Measurements from ENCODE around the gene LYZL6.

LYZL6 gene, protein sequence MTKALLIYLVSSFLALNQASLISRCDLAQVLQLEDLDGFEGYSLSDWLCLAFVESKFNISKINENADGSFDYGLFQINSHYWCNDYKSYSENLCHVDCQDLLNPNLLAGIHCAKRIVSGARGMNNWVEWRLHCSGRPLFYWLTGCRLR

DNA sequence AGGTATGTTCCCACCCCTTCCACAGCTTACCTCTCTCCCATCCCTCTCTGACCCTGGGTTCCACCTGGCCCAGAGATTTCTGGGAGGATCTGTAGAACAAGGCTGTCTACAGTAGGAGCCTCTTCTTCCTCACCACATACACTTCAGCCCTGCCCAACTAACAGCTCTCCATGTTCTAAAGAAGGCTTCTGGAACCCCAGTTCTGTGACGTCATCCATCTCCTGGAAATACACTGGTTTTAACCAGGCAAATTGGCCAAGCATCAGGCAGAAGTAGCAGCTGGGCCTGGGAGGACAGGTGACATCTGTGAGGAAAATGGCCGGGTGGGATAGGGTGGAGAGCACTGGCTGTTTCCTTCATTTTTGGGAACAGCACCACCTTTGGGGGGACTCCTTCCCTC lies at the start of gene LYZL6:
Gene LYZL6 (minus strand): TSS at position 177 of the 400 bp plus-strand sequence. CDS start 4,357 bp downstream, outside the sequence.
- DNase-seq, result no peak

DNA sequence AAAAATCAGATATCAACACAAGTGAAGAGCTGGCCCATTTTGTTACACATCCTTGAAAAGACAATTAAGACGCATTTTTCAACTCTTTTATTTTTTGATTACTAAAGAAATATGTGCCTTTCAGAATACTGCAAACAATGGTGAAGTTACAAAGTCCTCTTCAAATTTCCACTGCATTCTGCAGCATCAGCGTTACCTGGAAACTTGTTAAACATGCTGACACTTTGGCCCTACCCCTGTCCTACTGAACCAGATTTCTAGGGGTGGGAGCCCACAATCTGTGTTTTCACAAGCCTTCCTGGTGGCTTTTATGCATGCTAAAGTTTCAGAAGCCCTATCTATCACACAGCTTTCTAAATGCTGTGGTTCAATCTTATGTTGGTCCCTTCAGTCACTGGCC lies 47.6 kb upstream of the LYZL6 start:
- no peak for DNase-seq

DNA sequence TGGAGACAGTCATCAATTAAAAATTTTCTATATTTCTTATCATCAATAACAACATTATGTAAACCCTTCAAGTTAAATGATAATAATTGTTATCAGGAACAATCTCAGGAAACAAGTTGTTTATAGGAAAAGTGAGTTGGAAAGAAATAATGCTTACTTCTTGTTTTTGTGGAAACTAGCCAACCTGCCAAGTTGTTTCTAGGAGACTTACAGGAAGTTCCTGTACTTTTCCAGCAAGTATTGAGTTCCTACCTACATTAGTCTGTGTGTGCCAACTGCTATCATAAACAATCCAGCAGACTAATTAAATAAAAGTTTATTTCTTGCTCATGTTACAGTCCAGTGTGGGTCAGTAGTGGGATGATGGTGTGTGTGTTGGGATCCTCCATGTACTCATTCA lies 44.7 kb upstream of the LYZL6 start:
- DNase-seq, result no peak

DNA sequence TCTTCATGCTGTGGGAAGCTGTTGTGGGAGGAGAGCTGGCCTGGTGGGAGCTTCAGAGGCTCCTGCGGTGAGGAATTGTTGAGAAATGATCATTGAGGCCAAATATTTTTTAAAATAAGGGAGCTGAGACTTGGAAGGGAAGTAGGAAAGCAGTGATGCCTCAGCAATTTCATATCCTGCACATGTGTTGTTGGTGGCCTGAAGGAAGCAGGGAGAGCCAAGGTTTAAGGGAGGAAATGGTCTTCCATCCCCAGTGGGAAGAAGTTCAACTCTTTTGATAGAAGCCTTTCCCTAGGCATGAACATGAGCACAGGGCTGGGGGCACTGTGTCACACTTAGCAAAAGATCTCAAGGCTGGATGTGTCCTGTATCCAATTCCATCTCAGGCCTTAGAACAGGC lies 43.1 kb upstream of the LYZL6 start, which contains the start of gene CCL14:
Gene CCL14 (minus strand): TSS at position 87 of the 400 bp plus-strand sequence. CDS start 80 bp downstream, at position 7.
- DNase-seq, result no peak

DNA sequence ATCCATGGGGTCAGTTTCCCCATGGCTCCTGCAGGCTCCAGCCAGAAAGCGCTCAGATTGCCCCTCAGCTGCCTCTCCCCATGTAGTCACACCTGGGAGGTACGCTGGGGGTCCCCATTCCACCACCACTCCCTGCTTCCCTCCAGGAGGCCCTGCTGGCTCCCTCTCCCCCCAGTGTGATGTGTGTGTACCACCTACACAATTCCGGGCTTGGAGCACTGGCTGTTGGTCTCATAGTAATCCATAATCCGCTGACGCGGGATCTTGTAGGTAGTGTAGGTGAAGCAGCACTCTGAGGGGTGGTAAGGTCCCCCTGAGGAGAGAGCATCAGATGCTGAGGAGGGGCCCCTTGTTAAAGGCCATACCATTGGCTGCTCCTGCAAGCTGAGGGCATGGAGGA lies 40.6 kb upstream of the LYZL6 start:
- DNase-seq, result no peak

DNA sequence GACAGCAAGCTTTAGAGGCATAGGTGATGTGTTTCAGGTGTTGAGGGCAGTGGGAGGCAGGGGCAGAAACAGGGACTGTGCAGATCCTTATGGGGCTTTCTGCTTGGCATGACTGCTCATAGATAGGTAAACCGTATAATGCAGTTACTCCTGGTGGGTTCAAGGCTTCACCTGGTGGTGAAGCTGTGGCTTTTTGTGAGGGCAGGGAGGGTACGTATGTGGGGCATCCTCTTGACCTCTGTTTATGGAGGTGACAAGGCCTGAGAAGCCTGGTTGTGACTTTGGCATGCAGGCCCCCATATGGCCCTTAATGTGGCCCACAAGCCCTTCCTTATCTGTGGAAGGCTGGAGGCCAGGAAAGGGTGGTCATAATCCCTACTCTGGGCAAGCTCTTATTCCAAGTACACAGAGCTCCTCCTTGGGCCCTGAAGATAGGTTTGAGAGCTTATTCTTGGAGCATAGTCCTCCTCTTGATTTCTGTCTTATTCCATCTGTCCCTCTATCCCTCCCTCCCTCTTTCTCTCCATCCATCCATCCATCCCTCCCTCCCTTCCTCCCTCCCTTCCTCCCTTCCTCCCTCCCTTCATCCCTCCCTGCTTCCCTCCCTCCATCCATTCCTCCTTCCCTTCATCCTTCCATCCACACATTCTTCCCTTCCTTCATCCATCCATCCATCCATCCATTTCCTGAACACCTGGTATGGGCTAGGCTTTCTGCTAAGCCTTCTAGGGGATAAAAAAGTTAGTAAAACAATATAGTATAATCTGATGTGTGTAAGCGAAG lies 39.1 kb upstream of the LYZL6 start:
- no peak for DNase-seq

DNA sequence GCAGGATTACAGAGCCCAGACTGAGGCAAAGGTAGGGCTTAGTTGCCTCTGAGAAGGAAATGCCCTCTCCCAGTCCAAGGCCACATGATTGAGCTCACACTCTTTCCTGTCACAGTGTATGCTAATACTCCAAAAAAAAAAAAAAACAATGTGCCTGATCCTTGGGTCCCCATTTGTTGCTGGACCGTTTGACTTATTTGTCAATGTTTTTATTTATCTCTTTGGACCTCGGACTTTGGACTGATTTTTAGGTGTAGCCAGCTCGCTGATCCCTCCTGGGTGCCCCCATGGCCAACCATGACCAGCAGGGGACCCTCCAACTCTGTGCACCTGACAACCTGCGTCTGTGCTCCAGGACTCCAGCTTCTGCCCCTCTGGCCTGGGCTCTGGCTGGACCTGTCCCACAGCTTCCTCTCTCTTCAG lies 38.4 kb upstream of the LYZL6 start:
- DNase-seq, result no peak

DNA sequence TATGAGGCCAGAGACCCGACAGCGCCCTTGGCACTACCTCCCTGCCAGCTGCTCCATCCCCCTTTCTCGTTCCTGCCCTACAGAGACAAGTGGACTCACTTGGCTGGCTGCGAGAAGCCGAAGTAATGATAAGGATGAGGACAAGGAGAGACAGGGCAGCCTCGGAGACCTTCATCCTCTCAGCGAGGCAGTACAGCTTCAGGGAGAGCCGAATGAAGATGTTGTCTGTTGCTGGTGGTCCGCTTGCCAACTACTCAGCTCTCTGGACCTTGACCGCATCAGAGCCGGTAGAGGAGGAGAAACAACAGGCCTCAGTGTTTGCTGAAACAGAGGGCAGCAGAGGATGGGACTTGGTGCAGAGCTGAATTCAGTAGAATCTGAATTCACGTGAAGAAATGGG lies 37.7 kb upstream of the LYZL6 start, which contains the start of gene CCL16:
Gene CCL16 (minus strand): TSS at position 252 of the 400 bp plus-strand sequence. CDS start 77 bp downstream, at position 175.
- DNase-seq, result no peak

DNA sequence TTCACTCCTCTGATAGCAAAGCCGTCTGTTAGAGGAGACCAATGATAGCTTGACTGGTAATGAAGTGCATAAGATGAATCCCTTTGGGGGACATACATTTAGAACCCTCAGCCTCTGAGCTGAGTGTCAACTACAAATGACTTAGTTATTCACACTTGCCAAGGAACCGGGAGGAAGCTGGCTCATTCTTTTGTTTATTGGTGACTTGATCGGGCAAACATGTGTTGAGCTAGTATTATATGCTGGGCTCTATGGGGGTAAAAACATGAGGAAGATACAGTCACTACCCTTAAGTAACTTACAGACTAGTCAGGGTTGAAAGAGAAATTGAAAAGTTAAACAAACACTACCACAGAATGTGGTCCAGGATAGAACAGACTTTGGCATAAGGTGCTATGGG lies 34.8 kb upstream of the LYZL6 start:
- no peak for DNase-seq

DNA sequence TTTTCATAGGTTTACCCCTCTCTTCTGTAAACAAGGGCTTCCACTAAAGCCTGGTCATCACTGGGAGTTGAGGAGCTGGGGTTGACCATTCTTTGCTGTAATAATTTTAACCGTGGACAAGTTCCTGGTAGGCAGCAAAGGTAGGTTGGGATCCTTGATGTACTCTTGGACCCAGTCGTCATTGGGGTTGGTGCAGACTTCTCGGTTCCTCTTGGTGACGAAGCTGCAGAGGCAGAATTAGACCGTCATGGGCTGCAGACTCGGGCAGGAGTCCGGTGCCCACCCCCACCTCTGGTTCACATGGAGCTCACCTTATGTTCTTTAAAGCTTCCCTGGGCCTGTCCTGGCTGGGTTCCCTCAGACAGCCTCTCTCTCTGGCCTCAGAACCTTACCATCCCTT lies 34.0 kb upstream of the LYZL6 start:
- no peak for DNase-seq

DNA sequence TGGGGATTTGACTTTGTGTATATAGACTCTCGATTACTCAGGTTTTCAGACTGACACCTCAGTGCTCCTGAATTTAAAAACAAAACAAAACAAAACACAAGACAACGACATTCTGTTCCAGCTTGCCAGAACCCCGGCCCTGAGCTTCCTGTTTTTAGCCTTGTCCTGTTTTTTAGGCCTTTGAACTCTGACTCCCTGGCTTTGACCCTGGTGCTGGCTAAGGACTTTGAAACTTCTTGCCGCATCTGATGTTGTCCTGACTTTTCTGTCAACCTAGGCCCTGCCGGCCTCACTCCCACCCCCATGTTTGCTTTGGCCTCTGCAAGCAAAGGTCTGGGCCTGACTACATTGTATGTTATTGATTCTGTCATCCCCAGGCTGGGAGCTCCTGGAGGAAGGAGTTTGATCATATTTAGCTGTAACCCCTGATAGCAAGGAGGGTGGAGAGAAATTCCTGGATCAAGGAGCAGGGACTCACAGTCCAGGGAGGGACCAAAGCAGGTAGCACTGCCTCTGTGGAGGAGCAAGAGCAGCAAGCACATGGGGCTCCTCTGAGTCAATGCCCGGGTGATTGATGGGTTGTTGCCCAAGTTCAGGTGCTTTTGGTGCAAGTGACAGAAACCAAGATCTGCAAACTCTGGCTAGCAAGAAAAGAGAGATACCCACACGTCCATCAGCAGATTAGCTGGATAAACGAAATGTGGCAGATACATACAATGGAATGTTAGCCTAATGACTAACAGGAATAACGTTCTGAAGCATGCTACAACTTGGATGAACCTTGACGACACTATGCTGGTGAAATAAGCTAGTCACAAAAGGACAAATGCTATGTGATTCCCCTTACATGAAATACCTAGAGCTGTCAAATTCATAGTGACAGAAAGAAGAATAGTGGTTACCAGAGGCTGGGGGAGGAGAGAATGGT lies 30.1 kb upstream of the LYZL6 start:
- no peak for DNase-seq

DNA sequence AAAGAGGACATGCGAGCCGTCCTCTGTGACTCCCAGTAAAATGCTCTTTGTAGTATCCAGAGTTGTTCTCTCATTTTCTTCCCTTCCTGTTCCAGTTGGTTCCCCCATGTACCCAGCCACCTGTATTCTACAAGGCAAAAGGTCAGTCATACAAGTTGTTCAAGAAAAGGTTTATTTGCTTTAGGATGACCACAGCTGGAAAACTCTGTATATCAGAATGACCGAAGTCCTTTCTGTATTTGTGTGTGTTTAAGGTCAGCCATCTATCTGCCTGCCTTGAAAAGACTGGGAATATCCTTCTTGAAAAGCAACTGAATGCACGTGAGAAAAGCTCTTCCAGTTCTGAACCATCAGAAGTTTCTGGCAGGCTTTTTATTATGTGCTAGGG lies 29.4 kb upstream of the LYZL6 start:
- DNase-seq, result no peak

DNA sequence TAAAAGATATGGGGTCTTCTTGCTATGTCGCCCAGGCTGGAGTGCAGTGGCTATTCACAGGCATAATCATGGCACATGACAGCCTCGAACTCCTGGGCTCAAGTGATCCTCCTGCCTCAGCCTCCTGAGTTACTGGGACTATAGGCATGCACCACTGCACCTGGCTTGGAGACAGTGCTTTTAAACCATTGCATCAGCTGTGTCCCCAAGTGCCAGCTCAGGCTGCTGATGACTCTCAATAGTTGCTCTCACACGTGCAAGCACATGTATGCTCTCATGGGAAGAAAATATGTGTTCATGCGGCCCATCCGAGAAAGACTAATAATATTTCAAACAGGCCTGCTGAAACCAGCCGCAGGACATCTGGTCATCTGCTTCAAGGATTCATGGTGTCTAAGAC lies 29.0 kb upstream of the LYZL6 start:
- no peak for DNase-seq

DNA sequence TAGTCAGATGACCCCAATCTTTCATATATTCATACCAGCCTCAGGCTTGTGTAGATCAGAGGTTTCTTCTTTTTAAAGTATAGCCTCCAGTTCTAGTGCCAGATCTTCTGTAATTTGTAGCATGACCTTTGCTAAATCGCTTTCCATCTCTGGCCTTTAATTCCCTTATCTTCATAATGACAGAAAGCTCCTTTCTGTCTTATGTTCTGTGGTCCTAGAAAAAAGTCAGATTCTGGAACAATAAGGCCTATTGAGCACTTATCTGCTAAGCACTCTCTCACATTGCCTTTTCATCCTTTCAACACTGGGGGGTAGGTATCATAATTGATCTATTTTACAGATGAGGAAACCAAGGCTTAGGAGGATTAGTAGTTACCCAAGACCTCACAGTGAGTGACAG lies 28.6 kb upstream of the LYZL6 start:
- no peak for DNase-seq

DNA sequence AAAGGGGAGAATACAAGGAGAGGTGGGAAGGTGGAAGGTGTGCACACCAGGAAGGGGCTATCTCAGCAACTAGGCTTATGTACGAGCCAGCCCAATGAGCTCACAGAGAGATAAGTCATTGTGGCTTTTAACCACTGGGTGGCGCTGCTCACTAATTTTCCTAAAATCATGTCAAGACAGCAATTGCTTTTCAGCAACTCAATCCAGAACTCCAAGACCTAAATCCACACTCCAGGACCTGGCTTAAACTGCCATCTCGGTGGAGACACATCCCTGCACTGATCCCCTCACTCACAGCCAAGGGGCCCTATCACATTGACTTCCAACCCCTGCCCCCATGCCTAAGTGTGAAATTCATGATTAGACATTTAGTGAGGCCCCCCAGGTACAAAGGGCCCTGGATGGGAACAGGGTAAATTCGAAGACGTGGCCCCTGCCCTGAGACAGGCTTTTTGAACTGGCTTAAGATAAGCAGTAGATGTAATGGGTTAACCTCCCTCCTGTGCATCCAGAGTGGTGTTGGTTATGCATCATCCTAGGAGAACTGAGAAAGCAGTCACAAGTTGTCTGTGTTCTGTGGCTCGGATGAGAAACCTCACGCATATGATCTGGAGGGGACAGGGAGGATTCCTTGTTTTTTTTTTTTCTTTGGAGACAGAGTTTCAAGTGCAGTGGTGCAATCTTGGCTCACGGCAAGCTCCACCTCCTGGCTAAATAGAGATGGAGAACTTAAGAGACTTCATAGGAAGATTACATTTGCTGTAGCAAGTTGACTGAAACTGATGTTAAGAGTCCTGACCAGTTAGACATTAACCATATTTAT lies 26.3 kb upstream of the LYZL6 start:
- peak in 1 of 2 experiments; percentile 77 for DNase-seq

DNA sequence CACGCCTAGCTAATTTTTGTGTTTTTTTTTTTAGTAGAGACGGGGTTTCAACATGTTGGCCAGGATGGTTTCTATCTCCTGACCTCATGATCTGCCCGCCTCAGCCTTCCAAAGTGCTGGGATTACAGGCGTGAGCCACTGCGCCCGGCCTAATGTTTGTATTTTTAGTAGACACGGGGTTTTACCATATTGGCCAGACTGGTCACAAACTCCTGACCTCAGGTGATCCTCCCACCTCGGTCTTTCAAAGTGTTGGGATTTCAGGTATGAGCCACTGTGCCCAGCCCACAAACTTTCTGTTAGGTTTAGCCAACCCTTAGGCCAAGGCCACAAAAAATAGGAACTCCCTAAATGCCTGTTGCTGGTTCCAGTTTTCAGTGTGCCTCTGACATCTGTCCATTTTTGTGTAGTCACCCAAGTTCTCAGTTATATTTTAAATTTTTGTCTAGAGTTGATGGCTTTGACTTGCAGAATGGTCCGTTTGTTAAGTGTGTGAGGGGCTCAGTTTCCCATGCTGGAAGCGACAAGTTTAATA lies 25.1 kb upstream of the LYZL6 start:
- DNase-seq, result no peak

DNA sequence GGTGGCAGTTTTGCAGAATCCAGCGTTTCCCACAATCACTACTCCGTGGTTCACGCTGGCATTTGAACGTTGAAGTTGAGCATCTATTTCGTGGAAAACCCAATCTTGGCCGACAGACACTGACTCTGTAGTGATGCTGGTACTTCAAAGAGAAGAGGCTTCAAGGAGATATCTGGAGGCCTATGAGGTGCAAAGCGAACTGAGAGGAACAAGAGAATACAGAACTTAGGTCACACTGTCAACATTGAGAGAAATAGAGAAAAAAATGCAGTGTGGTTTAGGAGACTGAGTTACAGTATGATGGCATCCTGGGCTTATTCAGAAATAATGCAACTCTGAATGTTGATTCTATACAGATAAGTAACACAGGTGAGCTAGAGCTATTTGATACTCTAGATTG lies 21.8 kb upstream of the LYZL6 start:
- no peak for DNase-seq

DNA sequence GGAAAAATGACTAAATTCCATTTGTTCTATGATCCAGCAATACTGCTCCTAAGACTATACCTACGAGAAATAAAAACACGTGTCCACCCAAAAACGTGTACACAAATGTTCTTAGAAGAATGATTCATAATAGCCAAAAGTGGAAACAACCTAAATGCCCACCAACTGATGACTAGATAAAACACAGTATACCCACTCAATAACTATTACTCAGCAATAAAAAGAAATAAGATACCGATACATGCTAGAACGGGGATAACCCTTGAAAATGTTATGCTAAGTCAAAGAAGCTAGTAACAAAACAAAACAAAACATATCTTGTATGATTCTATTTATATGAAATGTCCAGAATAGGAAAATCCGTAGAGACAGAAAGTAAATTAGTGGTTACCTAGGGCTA lies 20.1 kb upstream of the LYZL6 start:
- no peak for DNase-seq

DNA sequence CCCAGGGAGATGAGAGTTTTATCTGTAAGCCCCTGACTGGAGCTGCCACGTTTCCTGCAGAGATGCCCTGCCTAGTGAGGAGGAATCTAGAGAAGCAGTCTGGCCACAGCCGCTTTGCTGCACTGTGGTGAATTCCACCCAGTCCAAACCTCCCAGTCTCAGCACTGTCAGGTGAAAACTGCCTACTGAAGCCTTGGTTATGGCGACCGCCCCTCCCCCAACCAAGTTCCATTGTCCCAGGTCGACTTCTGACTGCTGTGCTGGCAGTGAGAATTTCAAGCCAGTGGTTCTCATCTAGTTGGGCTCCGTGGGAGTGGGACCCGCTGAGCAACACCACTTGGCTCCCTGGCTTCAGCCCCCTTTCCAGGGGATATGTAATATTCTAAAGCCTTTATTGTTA lies 10.2 kb upstream of the LYZL6 start:
- DNase-seq, result no peak

DNA sequence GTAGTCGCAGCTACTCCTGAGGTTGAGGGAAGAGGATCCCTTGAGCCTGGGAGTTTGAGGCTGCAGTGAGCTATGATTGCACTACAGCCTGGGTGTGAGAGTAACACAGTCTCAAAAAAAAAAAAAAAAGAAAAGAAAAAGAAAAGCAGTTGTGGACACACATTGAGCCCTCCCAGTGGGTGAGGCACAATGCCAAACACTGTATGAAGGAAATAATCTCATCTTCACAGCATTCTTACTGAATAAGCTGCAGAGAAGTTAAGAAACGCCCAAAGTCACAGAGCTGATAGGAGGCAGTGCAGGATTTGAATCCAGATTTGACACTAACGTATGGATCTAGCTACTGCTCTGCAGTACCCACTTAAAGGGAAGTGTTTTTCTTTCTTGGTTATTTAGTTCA lies 5.9 kb upstream of the LYZL6 start:
- no peak for DNase-seq

DNA sequence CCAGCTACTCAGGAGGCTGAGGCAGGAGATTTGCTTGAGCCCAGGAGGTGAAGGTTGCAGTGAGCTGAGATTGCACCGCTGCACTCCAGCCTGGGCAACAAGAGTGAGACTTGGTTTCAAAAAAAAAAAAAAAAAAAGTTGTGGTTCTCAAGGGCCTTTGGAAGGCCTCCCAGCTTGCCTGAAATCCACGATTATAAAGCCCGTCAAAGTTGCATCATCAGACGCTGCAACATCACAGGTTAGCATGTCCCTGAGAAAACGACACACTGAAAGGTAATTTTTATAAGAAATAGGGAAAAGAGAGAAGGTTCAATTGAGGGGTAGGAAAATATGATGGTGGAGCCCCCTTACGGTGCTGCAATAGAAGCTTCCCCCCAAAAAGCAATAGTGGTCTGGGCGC lies 4.6 kb upstream of the LYZL6 start:
- no peak for DNase-seq

DNA sequence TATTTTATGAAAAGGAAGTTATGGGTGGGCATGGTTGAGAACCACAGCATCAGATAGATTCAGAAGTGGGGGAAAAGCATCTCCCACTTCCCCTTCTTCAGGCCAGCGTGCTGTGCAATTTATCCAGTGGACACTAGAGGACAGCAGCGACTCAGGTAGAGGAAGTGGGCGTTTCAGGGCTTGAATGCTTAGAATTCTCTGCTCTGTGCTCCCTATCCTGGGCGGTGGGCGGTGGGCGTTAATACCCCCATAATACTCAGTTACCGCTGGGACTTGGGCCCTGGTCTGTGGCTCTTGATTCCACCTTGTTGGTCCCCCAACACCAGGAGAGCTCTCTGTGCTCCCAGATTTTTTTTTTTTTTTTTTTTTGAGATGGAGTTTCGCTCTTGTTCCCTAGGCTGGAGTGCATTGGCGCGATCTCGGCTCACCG lies 3.7 kb upstream of the LYZL6 start:
- DNase-seq, result no peak
